ENCODE results near the gene PDE8B. TPM values are rescaled to one million over a fixed set of nuclear protein-coding genes. Genes with fewer than 3 reads are reported as not detected.
A peak's percentile ranks its signal among the peaks of the same experiment; 100 is the strongest.

Gene PDE8B
- total RNA-seq, 1 donor from 2014 or later: 8.9 TPM

DNA sequence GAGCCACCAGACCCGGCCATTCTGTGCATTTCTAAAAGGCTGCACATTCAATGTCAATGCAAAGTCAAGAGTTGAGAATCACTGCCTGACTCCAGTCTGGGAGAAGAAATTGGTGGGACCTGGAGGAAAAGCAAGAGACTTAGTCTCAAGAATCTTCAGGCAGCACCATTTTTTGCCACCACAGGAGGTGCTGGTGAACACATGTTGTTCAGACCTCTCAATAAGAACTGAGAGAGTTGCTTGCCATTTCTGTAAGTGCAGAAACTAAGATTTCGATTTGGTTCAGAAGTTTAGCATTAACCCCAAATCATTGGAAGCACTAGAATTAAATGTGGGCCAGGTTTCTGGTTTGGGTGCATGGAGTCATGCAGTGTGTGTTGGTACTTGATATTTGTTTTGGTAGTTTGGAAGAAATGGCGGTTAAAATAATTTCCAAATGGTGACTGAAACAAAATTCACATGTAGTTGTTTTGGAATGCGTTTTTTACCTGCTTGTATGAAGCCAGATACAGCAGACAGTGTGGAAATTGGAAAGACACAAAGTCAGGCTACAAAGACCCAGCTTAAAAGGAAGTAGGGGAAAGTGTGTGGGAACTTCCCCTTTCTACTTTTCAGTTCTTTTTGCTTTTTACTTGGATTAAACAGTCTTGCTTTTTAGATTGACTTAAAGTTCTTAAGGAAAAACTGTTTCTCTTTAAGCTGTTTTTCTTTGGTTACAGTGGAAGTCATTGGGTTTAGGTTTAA lies 20.4 kb downstream of the PDE8B start:
- DNase-seq: no peak

- DNase-seq: no peak
These were observed 21.1 kb downstream of the PDE8B start for GRCh38 chr5:77231471-77232138.

DNA sequence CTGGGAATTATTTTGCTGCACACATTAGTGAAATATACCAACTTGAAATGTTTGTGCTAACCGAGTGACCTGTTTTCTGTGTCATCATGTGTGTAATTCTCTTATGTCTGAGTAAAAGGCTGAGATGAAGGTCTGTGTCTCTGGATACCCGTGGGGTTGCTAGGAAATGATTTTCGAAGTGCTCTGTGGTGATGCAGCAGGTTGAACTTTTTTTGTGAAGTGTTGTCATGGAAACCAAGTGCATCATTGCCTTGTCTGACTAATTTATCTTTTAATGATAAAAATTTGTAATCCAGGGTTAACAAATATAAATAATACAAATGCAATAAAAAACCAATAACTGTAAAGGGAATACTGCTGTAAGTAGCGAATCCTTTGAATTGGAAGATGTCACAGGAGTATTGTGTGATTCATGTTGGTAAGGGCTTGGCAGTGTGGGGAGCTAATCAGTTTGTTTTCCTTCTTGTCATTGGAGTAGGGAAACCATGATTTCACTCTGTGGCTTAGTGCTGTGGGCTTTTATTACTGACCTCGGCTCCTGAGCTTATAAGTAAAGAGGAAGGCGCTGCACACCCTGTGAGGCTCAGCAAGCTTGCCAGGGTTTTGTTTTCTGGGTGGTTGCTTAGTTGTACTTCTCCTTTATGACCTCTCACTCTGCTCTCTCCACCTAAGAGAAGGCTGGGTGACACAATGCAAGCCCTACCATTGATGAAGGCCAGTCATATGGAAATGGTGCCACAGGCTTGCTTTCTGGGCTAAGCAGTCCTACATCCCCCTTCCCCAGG lies 22.3 kb downstream of the PDE8B start:
- DNase-seq: peak; percentile 2

DNA sequence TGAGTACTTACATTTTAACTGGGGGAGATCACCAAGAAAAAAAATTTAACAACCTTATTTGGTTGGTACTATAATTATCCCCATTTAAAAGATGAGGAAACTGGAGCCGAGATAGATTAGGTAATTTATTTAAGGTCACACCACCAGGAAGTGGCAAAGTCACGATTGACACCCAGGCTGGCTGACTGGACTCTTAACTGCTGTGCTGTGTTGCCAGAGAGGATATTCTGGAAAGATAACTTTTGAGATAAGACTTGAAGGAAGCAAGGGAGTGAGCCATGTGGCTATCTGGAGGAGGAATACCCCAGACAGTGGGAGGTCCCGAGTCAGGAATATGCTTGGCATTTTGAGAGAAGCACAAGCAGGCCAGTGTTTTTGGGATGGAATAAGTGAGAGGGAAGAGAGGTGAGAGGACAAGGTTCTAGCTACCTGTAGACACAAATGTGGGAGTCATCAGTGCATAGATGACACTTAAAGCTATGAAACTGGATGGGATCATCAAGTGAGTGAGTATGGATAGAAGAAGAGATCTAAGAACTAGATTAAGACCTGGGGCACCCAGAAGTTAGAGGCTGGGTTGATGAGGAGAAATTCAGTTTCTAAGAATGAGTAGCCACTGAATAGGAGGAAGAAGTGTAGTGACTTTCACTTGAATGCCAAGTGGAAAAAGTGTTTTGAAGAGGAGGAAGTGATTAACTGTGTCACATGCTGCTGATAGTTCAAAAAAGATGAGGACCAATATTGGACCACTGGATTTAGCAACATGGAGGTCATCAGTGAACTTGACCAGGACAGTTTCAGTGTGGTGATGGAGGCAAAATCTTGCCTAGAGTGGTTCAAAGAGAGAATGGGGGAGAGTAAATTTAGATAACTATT lies 25.6 kb downstream of the PDE8B start:
- no peak for DNase-seq

DNA sequence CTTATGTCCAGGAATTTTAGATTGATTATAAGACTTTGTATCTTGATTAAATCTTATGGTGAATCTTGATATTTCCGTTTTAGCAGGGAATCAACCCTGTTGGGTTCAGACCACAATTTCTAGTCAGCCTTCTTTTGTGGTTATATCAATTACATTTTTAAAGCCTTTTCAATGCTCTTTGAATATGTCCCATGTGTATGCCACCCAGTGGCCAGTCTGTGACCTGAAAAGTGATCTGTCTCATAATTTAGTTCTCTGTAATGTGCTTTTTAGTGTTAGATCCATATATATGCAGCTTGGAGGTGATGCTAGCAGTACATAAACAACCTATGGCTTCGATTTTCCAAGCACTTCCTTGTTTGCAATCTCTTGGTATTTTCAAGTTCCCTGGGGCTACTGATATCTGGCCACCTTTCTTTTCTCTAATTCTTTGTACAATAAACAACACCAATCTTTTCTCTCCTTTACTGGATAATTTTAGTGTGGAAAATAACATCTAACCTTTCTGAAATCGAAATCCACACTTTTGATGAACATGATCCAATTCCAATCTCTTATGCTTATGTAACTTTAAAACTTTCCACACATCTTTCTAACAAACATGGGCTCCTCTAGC lies 28.8 kb downstream of the PDE8B start:
- DNase-seq: no peak

DNA sequence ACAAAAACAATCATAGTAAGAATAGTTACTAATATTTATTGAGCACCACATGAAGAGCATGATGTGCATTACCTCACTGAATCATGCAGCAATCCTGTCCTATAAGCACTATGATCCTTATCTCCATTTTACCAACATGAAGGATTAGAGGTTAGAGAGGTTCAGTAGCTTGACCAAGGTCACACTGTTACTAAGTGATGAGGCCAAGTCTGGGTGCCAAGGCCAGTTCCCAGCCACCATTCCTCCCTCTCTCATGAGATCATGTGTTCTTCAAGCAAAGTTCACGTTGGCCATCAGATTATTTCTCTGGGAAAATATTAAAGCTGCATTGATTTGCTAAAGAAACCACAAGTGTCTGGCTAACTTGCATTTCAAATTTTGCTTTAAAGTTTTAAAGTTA lies 31.0 kb downstream of the PDE8B start:
- no peak for DNase-seq

- no peak for DNase-seq
These were observed 39.0 kb downstream of the PDE8B start for GRCh38 chr5:77249475-77249874.

- DNase-seq: no peak
These were observed 39.5 kb downstream of the PDE8B start for GRCh38 chr5:77250021-77250420.

DNA sequence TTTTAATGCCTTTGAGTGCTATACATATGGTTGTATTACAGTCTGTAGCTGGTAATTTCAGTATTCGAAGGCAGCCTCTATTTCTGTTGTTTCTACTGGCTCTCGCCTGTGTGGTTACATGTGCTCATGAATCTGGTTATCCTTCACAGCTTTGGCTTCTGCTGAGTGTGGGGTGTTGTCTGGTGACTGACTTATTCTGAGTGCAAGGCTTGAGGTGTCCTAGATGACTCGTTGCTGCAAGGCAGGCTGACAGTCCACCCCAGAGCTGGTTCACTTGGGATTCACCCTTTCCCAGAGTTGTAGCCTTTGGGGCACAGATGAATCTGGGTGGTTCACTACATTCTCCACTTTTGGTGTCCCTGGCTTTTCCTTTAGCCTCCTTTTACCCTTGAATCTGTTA lies 41.4 kb downstream of the PDE8B start:
- no peak for DNase-seq

DNA sequence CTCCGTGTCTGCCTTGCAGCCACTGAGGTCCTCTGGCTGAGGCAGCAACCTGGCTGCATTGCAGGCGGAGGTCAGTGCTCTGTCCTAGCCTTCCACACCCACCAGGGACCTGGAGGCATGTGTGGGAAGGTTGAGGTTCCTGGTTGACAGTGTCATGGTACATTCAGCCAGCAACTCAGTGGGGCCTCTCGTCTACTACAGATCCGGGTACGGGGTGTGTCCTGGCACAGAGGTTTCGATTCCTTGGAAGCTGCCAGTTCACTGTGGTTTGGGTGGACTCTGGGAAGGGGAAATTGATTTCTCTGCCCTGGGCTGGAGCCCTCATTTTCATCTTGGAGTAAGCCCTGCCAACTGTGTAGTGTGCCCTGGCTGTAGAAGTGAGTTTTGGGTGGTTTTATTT lies 45.1 kb downstream of the PDE8B start:
- no peak for DNase-seq

DNA sequence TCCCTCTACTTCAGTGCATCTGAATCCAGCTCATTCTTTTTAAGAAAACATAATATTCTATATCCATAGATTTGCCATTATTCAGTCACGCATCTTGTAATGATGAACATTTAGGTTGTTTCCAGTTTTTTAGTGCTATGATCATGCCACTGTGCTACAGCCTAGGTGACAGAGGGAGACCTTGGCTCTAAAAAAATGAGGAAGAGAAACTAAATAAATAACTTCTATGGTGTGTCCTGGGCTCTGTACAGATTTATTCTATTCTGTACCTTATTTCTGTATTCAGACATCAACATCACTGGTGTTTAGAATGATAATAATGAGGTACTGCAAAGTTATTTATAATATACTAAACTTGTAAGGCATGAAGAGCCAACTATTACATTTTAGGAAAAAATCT lies 45.9 kb downstream of the PDE8B start:
- DNase-seq: no peak

DNA sequence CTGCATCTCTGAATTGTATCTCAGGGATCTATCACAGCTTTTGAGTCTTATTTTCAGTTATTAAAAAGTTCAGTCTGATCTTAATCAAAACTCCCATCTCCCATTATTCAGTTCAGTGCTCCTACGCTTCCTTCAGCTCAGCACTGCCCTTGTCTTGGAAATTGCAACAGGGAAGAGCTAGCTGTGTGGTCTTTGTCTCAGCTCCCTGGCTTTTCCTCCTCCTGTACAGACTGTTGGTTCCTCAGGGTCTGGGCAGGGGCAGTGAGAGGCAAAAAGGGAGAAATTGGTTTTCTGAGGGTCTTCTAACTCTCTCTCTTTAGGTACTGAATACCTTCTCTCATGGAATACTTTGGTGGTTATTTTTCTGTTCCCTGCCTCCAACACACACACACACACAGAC lies 48.2 kb downstream of the PDE8B start:
- no peak for DNase-seq

- DNase-seq: no peak
These were observed 49.0 kb downstream of the PDE8B start for GRCh38 chr5:77259476-77259875.

DNA sequence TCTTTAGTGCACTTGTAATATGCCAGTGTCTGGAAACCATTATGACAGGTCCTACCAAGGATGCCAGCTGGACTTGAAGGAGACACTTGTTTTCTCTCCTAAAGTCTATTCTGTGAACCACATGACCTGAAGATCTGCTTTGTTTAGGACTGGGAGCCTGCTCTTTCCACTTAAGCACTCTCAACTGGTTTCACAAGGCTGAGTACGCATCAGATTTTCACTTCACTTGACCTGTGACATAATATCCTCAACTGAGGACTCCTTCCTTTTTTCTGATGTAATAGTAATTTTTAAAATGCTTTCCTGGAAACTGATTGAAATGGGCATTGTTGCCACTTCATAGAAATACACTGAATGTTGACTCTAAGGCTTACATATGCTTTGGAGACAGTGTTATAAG lies 52.2 kb downstream of the PDE8B start:
- DNase-seq: no peak

DNA sequence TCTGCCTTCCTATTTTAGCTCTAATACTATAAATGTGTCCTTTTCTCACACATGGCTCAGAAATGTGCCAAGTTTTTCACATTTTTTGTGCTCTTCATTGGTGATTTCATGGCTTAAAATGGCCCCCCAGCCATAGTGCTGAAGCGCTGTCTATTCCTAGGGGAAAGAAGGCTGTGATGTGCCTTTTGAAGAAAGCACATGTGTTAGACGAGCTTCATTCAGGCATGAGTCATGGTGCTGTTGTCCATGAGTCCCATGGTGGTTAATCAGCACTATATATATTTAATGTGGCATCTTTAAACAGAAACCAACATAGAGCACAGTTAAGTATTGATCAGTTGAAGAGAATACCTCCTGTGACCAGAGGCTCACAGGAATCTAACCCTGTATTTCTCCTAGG lies 55.8 kb downstream of the PDE8B start:
- no peak for DNase-seq

GRCh38 chr5:77267496-77267895 lies 57.0 kb downstream of the PDE8B start:
- DNase-seq: no peak

GRCh38 chr5:77272206-77272605 lies 61.7 kb downstream of the PDE8B start:
- no peak for DNase-seq

GRCh38 chr5:77277759-77278158 lies 67.3 kb downstream of the PDE8B start:
- DNase-seq: no peak

DNA sequence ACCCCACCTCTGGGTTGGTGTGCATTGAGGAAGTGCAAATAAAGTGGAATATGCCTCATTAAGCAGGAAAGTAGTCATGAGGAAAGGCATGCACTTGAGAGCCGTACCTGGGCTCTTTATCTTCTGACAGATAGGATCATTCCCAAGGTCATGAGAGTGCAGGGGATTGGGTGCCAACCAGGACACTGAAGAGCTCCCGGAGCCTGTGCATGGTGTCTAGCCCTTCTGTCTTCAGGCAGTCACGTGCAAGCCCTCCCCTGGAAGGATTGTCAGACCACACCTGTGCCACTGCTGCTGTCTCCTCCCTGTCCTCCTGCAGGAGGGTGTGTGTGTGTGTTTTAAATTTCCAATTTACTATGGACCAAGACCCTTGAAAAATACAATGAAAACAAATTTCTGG lies 69.6 kb downstream of the PDE8B start:
- DNase-seq: no peak

GRCh38 chr5:77281969-77282336 lies 71.5 kb downstream of the PDE8B start:
- no peak for DNase-seq

DNA sequence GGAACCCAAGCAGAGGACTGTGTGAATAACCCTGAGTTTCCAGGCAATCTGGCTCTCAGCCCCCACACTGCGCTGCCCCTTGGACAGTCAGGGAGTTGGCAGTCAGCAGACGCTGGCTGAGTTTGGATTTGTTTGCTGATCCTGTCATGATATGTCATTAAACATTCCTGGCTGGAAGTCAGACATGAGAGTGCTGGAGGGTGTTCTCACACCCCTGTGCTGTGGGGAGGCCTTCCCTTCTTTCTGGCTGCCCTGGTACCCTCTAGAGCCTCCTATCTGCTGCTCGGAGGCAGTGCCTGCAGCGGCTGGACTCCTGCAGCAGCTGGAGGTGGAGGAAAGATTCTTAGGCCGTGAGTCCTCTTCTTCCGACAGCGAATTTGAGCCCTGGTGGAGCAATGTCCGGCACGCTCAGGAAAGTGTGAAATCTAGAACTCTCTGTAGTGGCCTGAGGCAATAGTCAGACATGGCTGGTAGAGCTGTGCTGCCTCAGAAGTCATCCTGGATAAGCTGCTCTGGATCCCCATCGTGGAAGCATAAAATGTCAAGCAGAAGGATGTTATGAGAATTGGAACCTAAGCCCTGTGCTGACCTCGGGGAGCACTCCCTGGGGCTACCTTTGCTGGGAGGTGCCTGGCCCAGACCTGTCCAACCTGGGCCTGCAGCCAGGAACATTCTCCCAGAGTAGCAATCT lies 72.0 kb downstream of the PDE8B start:
- no peak for DNase-seq

All from tongue (tissue), 2 donors.